HG03460 (cell line): ENCODE measurements around the gene SIVA1.

Source experiments
- ATAC-seq: cut with Tn5 transposase; IDR thresholded peaks from one replicate; pipeline ENCODE4 v1.9.1; 2021; ENCODE audit not compliant: unreplicated experiment

The SIVA1 gene

GRCh38 chr14:104795781-104796686 lies 43.1 kb downstream of the SIVA1 start:
- no peak for ATAC-seq

- ATAC-seq, result no peak
Observed at GRCh38 chr14:104796687-104797081, 43.7 kb downstream of the SIVA1 start.

GRCh38 chr14:104797115-104798044 lies 44.4 kb downstream of the SIVA1 start:
- no peak for ATAC-seq

- no peak for ATAC-seq
Observed at GRCh38 chr14:104798300-104799243, 45.6 kb downstream of the SIVA1 start.

- ATAC-seq, result no peak
Observed at GRCh38 chr14:104799244-104800014, 46.5 kb downstream of the SIVA1 start.

- ATAC-seq, result peak; percentile 47
Observed at GRCh38 chr14:104800015-104800770, 47.2 kb downstream of the SIVA1 start.

GRCh38 chr14:104800771-104801519 lies 48.0 kb downstream of the SIVA1 start, which contains the start of gene ZBTB42:
ZBTB42 (plus strand) TSS chr14:104801101; CDS start chr14:104801198, 97 bp downstream.
- ATAC-seq, result peak; percentile 29

- ATAC-seq, result no peak
Observed at GRCh38 chr14:104801520-104802393, 48.8 kb downstream of the SIVA1 start.

- ATAC-seq, result no peak
Observed at GRCh38 chr14:104802394-104803184, 49.6 kb downstream of the SIVA1 start.

GRCh38 chr14:104803280-104803911 lies 50.4 kb downstream of the SIVA1 start:
- no peak for ATAC-seq

GRCh38 chr14:104803912-104804410 lies 51.0 kb downstream of the SIVA1 start:
- ATAC-seq, result no peak

- ATAC-seq, result no peak
Observed at GRCh38 chr14:104804481-104805325, 51.8 kb downstream of the SIVA1 start.

- no peak for ATAC-seq
Observed at GRCh38 chr14:104805326-104805678, 52.4 kb downstream of the SIVA1 start.

GRCh38 chr14:104805941-104806624 lies 53.1 kb downstream of the SIVA1 start:
- no peak for ATAC-seq
